Measurements from ENCODE around the gene KRTAP10-3.
"Not testable (repeated sequence)": the region's sequence is repeated elsewhere in the genome, so short reads cannot be mapped to it uniquely, and the experiment has no call there.

DNA sequence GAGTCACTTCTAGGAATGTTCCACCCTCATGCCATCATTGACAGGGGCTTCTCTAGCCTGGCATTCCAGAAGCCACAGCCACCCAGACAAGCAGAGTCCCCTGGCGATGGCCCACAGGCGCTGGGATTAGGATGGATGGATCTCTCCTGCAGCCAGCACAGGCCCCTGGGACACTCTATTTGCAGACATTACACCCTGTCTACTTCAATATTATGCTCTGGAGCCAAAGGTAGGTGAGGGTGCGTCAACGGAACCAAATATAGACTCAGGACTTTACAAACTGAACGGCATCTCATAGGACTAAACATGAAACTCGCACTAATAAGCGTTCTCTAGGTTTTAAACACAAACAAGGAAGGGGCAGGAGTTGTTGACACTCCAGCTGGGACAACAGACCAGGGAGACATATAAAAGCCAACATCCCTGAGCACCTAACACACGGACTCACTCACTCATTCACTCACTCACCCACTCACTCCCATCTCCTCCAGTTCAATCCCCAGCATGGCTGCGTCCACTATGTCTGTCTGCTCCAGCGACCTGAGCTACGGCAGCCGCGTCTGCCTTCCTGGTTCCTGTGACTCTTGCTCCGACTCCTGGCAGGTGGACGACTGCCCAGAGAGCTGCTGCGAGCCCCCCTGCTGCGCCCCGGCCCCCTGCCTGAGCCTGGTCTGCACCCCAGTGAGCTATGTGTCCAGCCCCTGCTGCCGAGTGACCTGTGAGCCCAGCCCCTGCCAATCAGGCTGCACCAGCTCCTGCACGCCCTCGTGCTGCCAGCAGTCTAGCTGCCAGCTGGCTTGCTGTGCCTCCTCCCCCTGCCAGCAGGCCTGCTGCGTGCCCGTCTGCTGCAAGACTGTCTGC lies 41.8 kb upstream of the KRTAP10-3 start, which contains the start of gene KRTAP10-7:
- not testable (repeated sequence) for TF ChIP-seq POLR2AphosphoS5, EP300, POLR2A (IDR thresholded peaks at IDR 0.05)
- TF ChIP-seq, protein P1, sequence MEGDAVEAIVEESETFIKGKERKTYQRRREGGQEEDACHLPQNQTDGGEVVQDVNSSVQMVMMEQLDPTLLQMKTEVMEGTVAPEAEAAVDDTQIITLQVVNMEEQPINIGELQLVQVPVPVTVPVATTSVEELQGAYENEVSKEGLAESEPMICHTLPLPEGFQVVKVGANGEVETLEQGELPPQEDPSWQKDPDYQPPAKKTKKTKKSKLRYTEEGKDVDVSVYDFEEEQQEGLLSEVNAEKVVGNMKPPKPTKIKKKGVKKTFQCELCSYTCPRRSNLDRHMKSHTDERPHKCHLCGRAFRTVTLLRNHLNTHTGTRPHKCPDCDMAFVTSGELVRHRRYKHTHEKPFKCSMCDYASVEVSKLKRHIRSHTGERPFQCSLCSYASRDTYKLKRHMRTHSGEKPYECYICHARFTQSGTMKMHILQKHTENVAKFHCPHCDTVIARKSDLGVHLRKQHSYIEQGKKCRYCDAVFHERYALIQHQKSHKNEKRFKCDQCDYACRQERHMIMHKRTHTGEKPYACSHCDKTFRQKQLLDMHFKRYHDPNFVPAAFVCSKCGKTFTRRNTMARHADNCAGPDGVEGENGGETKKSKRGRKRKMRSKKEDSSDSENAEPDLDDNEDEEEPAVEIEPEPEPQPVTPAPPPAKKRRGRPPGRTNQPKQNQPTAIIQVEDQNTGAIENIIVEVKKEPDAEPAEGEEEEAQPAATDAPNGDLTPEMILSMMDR (IDR thresholded peaks at IDR 0.05), result not testable (repeated sequence)
